Activated CD4-positive, alpha-beta T cell treated with anti-CD3 and anti-CD28 coated beads, Interleukin-2, amount 50 U/mL, for 48 hours (primary cell): ENCODE measurements around the gene FCRL6.

Experiments used
- DNase-seq, 2 experiments: peaks; one replicate each; pipeline ENCODE4 v3.0.0-alpha.2; 2020

The FCRL6 gene

GRCh38 chr1:159800177-159800930 lies 1.8 kb upstream of the FCRL6 start:
- DNase-seq: peak in 1 of 2 experiments; percentile 12

- no peak for DNase-seq
Measured at GRCh38 chr1:159803956-159804689, 2.0 kb downstream of the FCRL6 start.

- DNase-seq: no peak
Measured at GRCh38 chr1:159804924-159805323, 2.8 kb downstream of the FCRL6 start.

- no peak for DNase-seq
Measured at GRCh38 chr1:159815926-159816325, 13.8 kb downstream of the FCRL6 start.

- no peak for DNase-seq
Measured at GRCh38 chr1:159817276-159818041, 15.3 kb downstream of the FCRL6 start.

- no peak for DNase-seq
Measured at GRCh38 chr1:159821171-159821867, 19.2 kb downstream of the FCRL6 start.

GRCh38 chr1:159823406-159823805 lies 21.2 kb downstream of the FCRL6 start:
- DNase-seq: no peak

- no peak for DNase-seq
Measured at GRCh38 chr1:159825564-159825963, 23.4 kb downstream of the FCRL6 start.

GRCh38 chr1:159826441-159827101 lies 24.4 kb downstream of the FCRL6 start, which contains the start of gene SLAMF8:
Gene SLAMF8 (plus strand): TSS chr1:159826873. CDS start chr1:159826899, 26 bp downstream.
- DNase-seq: peak; percentile 50 to 63

GRCh38 chr1:159827102-159827490 lies 24.9 kb downstream of the FCRL6 start:
- no peak for DNase-seq

GRCh38 chr1:159827549-159827948 lies 25.4 kb downstream of the FCRL6 start:
- DNase-seq: no peak

- no peak for DNase-seq
Measured at GRCh38 chr1:159828176-159828575, 26.0 kb downstream of the FCRL6 start.

GRCh38 chr1:159828581-159829272 lies 26.6 kb downstream of the FCRL6 start:
- no peak for DNase-seq

GRCh38 chr1:159829273-159829634 lies 27.1 kb downstream of the FCRL6 start:
- no peak for DNase-seq

- no peak for DNase-seq
Measured at GRCh38 chr1:159829822-159830465, 27.8 kb downstream of the FCRL6 start.

- no peak for DNase-seq
Measured at GRCh38 chr1:159830722-159831121, 28.6 kb downstream of the FCRL6 start.

GRCh38 chr1:159831412-159832141 lies 29.4 kb downstream of the FCRL6 start:
- no peak for DNase-seq

- DNase-seq: no peak
Measured at GRCh38 chr1:159832309-159832708, 30.1 kb downstream of the FCRL6 start.

- no peak for DNase-seq
Measured at GRCh38 chr1:159835356-159835755, 33.2 kb downstream of the FCRL6 start.

GRCh38 chr1:159835862-159836525 lies 33.8 kb downstream of the FCRL6 start:
- no peak for DNase-seq
